NCI-H748 treated with DMSO at 0.1 percent for 48 hours (cell line): ENCODE measurements around the gene EP400.
"Not testable (repeated sequence)": the region's sequence is repeated elsewhere in the genome, so short reads cannot be mapped to it uniquely, and the experiment has no call there.

Experiments used
- DNase-seq: peaks from one replicate; lab custom pipeline; 2025; lab: John Stamatoyannopoulos, UW

Gene EP400

DNA sequence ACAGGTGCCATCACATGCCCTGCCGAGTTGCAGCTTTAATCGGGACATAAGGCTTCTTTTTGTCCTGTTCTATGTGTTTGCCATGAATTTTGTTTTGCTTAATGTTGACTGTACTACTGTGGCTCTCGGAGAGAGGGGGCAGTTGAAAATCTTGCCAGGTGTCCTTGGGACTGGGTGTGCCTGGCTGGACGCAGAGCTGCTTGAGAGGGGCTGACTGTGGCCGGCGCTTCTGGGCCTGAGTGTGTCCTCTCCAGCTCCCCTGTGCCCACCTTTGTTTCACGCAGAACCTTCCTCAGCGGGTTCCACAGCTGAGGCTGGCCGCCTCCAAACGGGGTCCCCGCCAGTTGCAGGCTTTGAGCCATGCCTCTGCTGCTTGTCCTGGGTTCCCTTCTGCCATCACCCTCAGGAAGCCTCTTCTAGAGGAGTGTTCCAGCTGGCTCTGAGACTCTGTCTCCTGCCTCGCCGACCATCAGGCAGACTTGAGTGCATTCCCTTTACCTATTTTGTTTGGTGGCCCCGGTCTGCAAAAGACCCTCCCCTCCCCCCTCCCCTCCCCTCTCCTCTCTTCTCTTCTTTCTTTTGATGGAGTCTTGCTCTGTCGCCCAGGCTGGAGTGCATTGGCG lies 144.6 kb downstream of the EP400 start:
- no peak for DNase-seq

DNA sequence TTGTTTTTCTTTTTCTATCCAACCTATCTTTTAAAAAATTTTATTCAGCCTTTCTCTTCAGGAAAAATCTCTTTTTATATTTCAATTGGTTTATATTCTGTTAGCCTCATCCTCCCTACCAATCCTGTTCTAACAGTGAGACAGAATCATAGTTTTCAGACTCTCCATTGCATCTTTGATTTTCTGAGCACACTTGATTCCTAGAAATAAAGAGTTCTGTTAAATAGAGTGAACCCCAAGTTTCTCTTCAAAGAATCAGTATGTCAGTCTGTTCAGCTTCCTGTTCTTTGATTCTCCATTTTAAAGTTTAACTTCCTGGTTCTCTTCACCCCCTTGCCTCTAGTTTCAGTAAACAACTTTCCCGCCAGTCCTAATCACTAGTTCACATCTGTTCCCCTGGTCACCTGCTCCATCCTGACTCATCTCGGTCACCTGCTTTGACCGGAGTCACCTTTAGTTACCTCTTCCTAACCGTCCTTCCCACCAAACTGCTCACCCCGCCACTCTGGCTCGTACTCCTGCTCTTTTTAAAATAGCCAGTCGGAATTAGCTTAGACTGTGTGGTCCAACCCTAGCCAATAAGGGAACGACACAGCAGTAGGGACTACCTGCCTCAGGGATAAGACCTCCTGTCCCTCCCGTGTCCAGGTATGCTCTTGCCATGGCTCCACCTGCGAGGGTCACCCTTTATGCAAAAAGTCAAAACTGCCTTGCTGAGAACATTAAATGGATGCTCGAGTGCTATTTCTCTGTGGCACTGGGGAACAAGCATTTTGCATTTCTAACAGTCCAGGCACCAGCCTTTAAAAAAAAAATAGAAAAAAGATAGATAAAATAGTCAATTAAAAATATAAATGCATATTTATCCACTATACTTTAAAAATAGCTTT lies 146.0 kb downstream of the EP400 start:
- DNase-seq: no peak

DNA sequence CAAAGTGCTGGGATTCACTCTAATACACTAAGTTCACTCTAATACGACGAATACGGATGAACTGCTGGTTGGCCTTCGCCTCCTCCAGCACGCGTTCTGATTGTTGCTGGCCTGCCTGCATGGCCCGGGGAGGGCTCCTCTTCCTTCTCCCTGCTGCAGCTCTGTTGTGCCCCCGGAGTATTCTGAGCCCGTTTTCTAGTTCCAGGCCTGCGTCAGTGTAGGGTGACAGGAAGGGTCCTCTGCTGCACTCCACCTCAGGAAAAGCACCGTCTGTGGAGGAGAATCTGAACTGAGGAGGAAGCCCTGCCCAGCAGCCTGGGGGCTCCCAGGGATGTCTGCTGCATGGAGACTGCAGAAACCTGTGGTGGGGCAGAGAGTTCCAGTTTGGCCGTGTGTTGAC lies 150.0 kb downstream of the EP400 start:
- DNase-seq: no peak

GRCh38 chr12:132100306-132101065 lies 150.7 kb downstream of the EP400 start:
- no peak for DNase-seq

- DNase-seq: no peak
These were observed 152.6 kb downstream of the EP400 start for GRCh38 chr12:132102297-132102696.

- not testable (repeated sequence) for DNase-seq
These were observed 153.3 kb downstream of the EP400 start for GRCh38 chr12:132103072-132103471.

DNA sequence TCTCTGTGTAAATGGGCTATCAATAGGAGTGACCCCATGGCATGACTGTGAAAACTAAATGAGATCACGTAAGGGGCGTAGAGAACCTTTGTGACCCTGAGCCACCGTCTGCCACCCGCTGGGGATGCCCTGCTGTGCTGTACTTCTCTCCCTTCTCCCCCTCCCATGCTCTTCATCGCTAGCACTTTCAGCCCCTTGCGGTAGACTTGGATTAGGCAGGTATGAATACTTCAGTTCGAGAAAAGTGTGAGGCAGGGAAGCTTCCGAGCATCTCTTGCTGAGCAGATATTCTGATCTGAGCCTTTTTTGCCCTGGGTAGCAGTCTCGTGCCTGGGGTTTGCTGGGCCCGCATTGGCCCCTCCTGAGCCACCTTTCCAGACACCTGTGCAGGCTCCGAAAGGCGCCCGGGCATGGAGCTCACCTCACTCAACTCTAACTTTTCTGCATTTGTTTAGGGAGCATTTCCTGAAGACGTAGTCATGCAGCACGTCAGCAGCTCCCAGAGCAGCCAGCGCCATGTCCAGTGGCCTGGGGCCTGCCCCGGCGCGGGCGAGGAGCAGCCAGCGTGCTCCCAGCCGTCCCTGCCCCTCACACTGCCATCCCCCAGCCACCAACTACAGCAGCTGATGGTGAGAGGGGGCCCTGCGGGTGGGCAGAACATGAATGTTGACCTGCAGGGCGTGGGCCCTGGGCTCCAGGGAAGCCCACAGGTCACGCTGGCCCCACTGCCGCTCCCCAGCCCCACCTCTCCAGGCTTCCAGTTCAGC lies 154.0 kb downstream of the EP400 start:
- no peak for DNase-seq

GRCh38 chr12:132105467-132105866 lies 155.7 kb downstream of the EP400 start:
- no peak for DNase-seq

GRCh38 chr12:132106921-132107320 lies 157.2 kb downstream of the EP400 start:
- no peak for DNase-seq

GRCh38 chr12:132108211-132108832 lies 158.6 kb downstream of the EP400 start:
- DNase-seq: no peak

- no peak for DNase-seq
These were observed 160.0 kb downstream of the EP400 start for GRCh38 chr12:132109741-132110140.

DNA sequence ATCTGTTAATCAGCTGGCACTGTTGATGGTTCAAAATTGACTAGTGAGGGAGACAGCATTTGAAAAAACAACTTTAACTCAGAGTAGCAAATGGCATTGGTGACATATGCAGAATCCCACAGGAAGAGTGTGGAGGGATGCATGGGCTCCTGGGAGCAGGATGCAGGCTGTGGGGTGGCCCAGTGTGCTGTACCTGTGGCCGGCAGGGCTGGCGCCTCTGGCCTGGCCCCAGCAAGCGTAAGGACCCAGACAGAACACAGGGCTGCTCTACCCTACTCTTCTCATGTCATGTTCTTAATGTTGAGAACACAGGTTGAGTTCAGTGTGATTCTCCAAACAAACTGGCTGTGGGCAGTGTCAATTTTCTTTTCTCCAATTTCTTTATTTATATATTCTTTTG lies 160.9 kb downstream of the EP400 start:
- no peak for DNase-seq

- no peak for DNase-seq
These were observed 162.0 kb downstream of the EP400 start for GRCh38 chr12:132111654-132112304.

GRCh38 chr12:132114667-132115066 lies 164.9 kb downstream of the EP400 start:
- no peak for DNase-seq

DNA sequence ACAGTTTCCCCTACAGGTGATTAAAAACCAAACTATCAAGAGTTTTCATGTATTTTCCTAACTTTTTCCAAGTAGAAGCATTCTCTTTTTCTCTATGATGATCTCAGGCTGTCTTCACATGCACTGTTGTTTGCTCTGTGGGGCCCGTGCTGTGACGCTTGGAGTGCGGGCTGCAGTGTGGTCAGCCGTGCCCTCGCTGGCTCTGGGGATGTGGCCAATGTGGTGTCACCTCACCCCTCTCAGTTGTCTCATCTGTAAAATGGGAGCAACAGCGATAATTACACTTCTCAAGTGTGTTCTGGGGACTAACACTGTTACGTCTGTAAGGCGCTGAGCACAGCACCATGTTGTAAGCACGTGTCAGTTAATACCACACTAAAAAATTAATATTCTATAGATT lies 165.8 kb downstream of the EP400 start:
- DNase-seq: no peak

DNA sequence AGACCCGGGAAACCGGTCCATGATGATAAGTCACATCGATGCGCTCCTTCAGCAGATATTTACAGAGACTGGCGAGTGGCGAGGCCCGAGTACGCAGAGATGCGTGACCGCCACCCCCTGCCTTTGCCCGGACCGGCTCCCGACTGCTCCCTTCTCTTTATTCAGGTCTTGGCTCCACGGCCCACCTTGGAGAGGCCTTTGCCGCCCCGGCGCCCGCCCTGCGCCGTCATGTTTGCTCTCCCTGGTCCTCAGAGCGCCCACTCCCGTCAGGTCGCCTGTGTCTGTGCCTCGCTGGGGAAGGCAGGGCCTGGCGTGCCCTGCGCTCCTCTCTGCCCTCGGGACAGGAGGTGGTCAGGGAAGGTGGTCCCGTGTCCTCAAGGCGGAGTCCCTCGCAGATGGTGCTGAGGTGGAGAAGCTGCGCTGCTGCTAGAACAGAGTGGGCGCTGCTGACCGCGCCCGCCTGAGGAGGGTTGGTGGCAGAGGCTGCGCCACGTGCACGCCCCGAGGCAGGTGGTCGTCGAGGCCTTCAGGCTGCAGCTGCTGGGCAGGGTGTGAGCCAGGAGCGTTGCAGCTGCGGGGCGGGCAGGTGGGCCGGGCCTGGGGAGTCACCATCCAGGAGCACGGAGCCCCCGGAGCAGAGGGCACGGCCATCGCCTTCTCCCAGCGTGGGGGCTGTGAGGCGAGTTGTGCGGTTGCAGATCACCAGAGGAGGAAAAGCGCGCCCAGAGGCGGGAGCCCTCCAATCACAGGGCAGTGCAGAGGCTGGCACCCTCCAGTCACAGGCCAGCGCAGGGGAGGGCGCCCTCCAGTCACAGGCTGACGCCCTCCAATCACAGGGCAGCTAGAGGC lies 167.2 kb downstream of the EP400 start:
- DNase-seq: no peak

GRCh38 chr12:132117558-132117875 lies 167.8 kb downstream of the EP400 start:
- DNase-seq: no peak

GRCh38 chr12:132118876-132119275 lies 169.1 kb downstream of the EP400 start:
- no peak for DNase-seq

GRCh38 chr12:132121283-132121682 lies 171.5 kb downstream of the EP400 start:
- no peak for DNase-seq
